ENCODE measurements around the gene ITGA8.
"Not testable (repeated sequence)": the region's sequence is repeated elsewhere in the genome, so short reads cannot be mapped to it uniquely, and the experiment has no call there.

The ITGA8 gene

DNA sequence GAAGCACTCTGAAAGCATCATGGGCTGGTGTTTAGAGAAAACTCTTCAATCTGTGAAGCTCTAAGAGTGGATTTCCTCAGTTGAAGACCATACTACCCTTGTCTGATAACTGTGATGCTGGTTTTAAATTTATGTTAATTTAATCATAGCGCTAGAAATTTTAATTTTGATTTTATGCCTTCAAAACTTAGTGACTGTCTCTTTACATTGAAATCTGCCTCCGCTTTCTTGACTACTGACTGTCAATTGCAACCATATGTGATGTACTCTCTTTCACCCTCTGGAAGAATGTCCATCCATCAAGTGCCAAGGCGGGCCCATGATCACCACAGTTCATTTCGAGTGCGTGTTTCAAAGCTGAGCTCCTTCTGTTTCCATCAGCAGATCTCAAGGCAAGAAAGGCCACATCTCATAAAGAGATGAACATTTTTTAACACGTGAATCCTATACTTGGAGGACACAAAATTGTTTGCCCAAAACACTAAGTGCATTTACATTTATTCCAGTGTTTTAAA is 147.1 kb downstream of the ITGA8 start:
- Histone ChIP-seq H3K27ac (ENCODE audit: low read length) (no peak overlapping the region), H3K9me3 (ENCODE audit: control insufficient read depth in 1 of 2, low read length in 2 of 2) (no peaks in the 10 kb centered on the region), H3K4me3 (ENCODE audit: low read depth in 1 of 2, low read length in 2 of 2) (no peak overlapping the region), H3K4me1 (ENCODE audit: control insufficient read depth in 1 of 2, insufficient read depth in 2 of 2, low read length in 2 of 2) (peaks cover 0 to 14% of the 10 kb centered on the region in 2 donors), H3K36me3 (ENCODE audit: control insufficient read depth in 1 of 2, insufficient read depth in 2 of 2, low read length in 2 of 2) (no peaks in the 10 kb centered on the region), H3K27me3 (ENCODE audit: low read depth, low read length) (no peaks in the 10 kb centered on the region)

DNA sequence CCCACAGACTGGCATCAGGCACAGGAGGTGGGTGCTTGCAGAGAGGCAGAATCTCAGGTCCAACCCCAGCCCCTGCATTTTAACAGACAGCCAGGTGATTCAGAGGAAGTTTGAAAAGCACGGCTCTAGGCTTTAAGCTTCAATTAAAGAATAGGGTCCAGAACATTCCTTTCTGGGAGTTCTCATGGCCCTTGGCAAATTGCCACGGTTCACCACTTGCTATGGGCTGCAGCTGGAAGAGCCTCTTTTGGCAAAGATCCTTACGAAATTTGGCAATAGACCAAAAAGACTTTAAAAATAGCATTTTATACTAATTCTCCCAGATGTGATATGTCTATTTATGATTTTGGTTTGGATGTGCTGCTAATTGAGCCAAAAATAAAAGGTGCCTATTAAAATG is 148.1 kb downstream of the ITGA8 start:
- H3K9me3 ChIP-seq (ENCODE audit: control insufficient read depth in 1 of 2, low read length in 2 of 2): no peaks in the 10 kb centered on the region
- H3K4me3 ChIP-seq (ENCODE audit: low read depth in 1 of 2, low read length in 2 of 2): no peak overlapping the region
- no peaks in the 10 kb centered on the region for H3K36me3 ChIP-seq (ENCODE audit: control insufficient read depth in 1 of 2, insufficient read depth in 2 of 2, low read length in 2 of 2)
- H3K27ac ChIP-seq (ENCODE audit: low read length): no peak overlapping the region
- H3K4me1 ChIP-seq (ENCODE audit: control insufficient read depth in 1 of 2, insufficient read depth in 2 of 2, low read length in 2 of 2): peaks cover 0 to 14% of the 10 kb centered on the region in 2 donors
- no peaks in the 10 kb centered on the region for H3K27me3 ChIP-seq (ENCODE audit: low read depth, low read length)

DNA sequence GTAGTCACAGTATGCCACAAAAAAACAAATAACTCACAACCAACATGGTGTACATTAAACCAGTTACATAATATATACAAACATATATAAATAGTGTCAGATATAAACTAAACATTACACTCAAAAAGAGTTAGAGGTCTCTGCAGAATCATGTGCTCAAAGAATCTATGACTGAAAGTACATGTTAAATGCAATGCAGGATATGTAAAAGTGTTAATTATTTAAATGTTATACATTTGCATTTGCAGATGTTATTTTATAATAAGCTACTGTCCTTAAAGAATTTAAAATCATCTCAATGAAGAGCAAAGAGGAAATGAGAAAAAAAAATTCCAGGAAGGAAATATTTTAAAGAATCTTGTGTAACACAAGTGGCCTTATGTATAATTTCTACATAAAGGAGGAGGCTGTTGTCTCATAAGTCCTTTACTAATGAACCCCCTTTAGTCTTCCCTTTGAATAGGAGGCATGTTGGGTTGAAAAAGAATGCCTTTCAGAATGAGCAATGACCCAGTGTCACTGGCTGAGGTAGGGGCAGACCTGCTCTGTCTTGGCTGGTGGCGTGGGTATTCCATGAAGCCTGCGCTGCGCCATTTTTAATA is 148.9 kb downstream of the ITGA8 start:
- Histone ChIP-seq H3K9me3 (ENCODE audit: control insufficient read depth in 1 of 2, low read length in 2 of 2) (no peaks in the 10 kb centered on the region), H3K4me1 (ENCODE audit: control insufficient read depth in 1 of 2, insufficient read depth in 2 of 2, low read length in 2 of 2) (peaks cover 0 to 14% of the 10 kb centered on the region in 2 donors), H3K36me3 (ENCODE audit: control insufficient read depth in 1 of 2, insufficient read depth in 2 of 2, low read length in 2 of 2) (no peaks in the 10 kb centered on the region), H3K27me3 (ENCODE audit: low read depth, low read length) (no peaks in the 10 kb centered on the region), H3K27ac (ENCODE audit: low read length) (no peak overlapping the region), H3K4me3 (ENCODE audit: low read depth in 1 of 2, low read length in 2 of 2) (no peak overlapping the region)

DNA sequence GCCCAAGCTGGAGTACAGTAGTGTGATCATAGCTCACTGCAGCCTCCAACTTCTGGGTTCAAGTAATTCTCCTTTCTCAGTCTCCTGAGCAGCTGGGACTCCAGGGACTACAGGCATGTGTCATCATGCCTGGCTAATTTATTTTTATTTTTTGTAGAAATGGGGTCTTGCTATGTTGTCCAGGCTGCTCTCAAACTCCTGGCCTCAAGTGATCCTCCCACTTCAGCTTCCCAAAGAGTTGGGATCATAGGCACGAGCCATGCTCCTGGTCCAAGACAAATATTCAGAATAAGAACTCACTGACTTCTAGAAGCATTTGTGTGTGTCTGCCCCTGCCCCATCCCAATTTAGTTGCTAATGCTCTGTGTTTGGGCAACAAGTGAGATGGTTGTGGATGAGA is 151.8 kb downstream of the ITGA8 start:
- no peaks in the 10 kb centered on the region for H3K9me3 ChIP-seq (ENCODE audit: control insufficient read depth in 1 of 2, low read length in 2 of 2)
- H3K27me3 ChIP-seq (ENCODE audit: low read depth, low read length): no peaks in the 10 kb centered on the region
- no peak overlapping the region for H3K4me3 ChIP-seq (ENCODE audit: low read depth in 1 of 2, low read length in 2 of 2)
- peaks cover 0 to 14% of the 10 kb centered on the region in 2 donors for H3K4me1 ChIP-seq (ENCODE audit: control insufficient read depth in 1 of 2, insufficient read depth in 2 of 2, low read length in 2 of 2)
- no peaks in the 10 kb centered on the region for H3K36me3 ChIP-seq (ENCODE audit: control insufficient read depth in 1 of 2, insufficient read depth in 2 of 2, low read length in 2 of 2)
- no peak overlapping the region for H3K27ac ChIP-seq (ENCODE audit: low read length)

DNA sequence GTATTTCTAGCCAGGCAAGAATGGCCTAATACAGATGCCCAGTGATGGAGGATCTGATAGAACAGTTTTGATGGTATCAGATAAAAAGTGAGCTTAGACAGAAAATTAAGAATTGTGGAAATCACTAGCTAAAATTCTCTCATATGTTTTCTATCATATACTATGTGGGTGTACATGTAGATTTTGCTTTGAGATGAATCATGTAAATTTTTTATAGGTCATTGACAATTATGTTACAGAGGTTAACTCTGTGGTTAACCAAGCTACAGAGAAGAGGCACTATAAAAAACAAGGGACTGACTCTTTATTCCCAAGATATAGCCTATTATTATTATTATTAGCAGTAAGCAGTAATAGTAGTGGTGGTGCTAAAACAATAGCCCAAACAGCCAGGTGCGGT is 156.5 kb downstream of the ITGA8 start:
- no peak overlapping the region for H3K4me3 ChIP-seq (ENCODE audit: low read depth in 1 of 2, low read length in 2 of 2)
- no peak overlapping the region for H3K27ac ChIP-seq (ENCODE audit: low read length)
- H3K4me1 ChIP-seq (ENCODE audit: control insufficient read depth in 1 of 2, insufficient read depth in 2 of 2, low read length in 2 of 2): no peaks in the 10 kb centered on the region
- no peaks in the 10 kb centered on the region for H3K9me3 ChIP-seq (ENCODE audit: control insufficient read depth in 1 of 2, low read length in 2 of 2)
- H3K36me3 ChIP-seq (ENCODE audit: control insufficient read depth in 1 of 2, insufficient read depth in 2 of 2, low read length in 2 of 2): no peaks in the 10 kb centered on the region
- H3K27me3 ChIP-seq (ENCODE audit: low read depth, low read length): no peaks in the 10 kb centered on the region

DNA sequence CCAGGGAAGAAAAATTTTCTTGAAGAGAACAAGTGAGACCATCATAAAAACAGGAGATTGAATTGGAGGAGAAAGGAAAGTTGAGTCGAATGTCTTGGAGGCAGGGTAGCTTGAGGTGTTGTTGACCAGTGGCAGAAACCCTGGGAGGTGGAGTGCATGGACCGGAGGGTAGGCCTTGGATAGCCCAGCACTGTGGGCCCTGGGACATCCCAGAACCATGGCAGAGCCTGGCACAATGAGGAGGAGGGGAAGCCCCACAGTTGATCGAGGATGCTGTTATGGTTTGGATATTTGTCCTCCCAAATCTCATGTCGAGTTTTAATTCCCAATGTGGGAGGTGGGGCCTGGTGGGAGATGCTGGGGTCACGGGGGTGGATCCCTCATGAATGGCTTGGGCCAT is 157.1 kb downstream of the ITGA8 start:
- Histone ChIP-seq H3K27ac (ENCODE audit: low read length) (no peak overlapping the region), H3K27me3 (ENCODE audit: low read depth, low read length) (no peaks in the 10 kb centered on the region), H3K4me1 (ENCODE audit: control insufficient read depth in 1 of 2, insufficient read depth in 2 of 2, low read length in 2 of 2) (no peaks in the 10 kb centered on the region), H3K4me3 (ENCODE audit: low read depth in 1 of 2, low read length in 2 of 2) (no peak overlapping the region), H3K36me3 (ENCODE audit: control insufficient read depth in 1 of 2, insufficient read depth in 2 of 2, low read length in 2 of 2) (no peaks in the 10 kb centered on the region), H3K9me3 (ENCODE audit: control insufficient read depth in 1 of 2, low read length in 2 of 2) (no peaks in the 10 kb centered on the region)

DNA sequence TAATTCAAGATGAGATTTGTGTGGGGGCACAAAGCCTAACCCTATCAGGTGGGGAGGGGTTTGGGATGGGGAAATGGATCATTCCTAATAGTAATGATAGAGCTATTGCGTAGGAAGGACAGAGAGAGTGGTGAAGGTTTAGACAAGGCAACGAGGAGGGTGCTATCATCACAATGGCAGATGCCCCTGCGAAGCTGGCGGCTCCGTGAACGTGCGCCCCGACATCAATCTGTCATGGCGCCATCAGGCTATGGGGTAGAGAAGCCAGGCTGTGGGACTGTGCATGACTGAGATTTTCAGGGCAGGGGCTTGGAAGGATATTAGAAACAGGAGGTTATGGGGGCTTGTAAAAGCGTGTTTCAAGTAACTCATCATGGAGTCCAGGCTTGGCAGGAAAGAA is 157.6 kb downstream of the ITGA8 start:
- H3K9me3 ChIP-seq (ENCODE audit: control insufficient read depth in 1 of 2, low read length in 2 of 2): no peaks in the 10 kb centered on the region
- no peak overlapping the region for H3K4me3 ChIP-seq (ENCODE audit: low read depth in 1 of 2, low read length in 2 of 2)
- no peak overlapping the region for H3K27ac ChIP-seq (ENCODE audit: low read length)
- H3K36me3 ChIP-seq (ENCODE audit: control insufficient read depth in 1 of 2, insufficient read depth in 2 of 2, low read length in 2 of 2): no peaks in the 10 kb centered on the region
- H3K27me3 ChIP-seq (ENCODE audit: low read depth, low read length): no peaks in the 10 kb centered on the region
- H3K4me1 ChIP-seq (ENCODE audit: control insufficient read depth in 1 of 2, insufficient read depth in 2 of 2, low read length in 2 of 2): no peaks in the 10 kb centered on the region

DNA sequence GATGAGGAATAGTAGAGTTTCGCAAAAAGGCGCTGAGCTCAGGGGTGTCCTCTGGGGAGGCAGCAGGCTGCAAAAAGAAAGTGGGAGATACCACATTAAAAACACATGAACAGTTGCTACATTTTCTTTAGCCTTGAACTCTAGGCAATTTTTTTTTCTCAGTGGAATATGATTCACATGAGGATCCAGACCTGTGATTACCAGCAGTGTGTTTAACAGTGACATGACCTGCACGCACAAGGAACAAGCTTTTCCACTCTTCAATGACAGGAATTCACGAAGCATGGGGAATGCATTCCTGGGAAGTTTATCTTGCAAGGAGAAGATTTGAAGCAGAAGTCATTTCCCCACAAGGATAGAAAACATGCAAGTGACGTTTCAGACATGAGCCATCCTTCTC is 161.6 kb downstream of the ITGA8 start:
- Histone ChIP-seq H3K27ac (ENCODE audit: low read length) (no peak overlapping the region), H3K36me3 (ENCODE audit: control insufficient read depth in 1 of 2, insufficient read depth in 2 of 2, low read length in 2 of 2) (no peaks in the 10 kb centered on the region), H3K4me3 (ENCODE audit: low read depth in 1 of 2, low read length in 2 of 2) (no peak overlapping the region), H3K27me3 (ENCODE audit: low read depth, low read length) (no peaks in the 10 kb centered on the region), H3K9me3 (ENCODE audit: control insufficient read depth in 1 of 2, low read length in 2 of 2) (no peaks in the 10 kb centered on the region), H3K4me1 (ENCODE audit: control insufficient read depth in 1 of 2, insufficient read depth in 2 of 2, low read length in 2 of 2) (no peaks in the 10 kb centered on the region)

DNA sequence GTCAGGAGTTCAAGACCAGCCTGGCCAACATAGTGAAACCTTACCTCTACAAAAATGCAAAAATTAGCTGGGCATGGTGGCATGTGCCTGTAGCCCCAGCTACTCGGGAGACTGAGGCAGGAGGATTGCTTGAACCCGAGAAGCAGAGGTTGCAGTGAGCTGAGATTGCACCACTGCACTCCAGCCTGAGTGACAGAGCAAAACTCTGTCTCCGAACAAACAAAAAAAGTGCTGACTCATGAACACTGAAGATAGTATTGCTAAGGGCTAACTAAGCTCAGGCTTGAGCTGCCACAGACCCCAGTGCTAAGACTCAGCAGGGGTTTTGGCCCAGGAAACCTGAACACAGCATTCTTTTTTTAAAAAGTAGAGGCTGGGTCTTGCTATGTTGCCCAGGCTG is 162.6 kb downstream of the ITGA8 start:
- not testable (repeated sequence) for H3K27ac ChIP-seq (ENCODE audit: low read length); H3K9me3 ChIP-seq (ENCODE audit: control insufficient read depth in 1 of 2, low read length in 2 of 2); H3K4me3 ChIP-seq (ENCODE audit: low read depth in 1 of 2, low read length in 2 of 2); H3K36me3 ChIP-seq (ENCODE audit: control insufficient read depth in 1 of 2, insufficient read depth in 2 of 2, low read length in 2 of 2); H3K27me3 ChIP-seq (ENCODE audit: low read depth, low read length); H3K4me1 ChIP-seq (ENCODE audit: control insufficient read depth in 1 of 2, insufficient read depth in 2 of 2, low read length in 2 of 2)

DNA sequence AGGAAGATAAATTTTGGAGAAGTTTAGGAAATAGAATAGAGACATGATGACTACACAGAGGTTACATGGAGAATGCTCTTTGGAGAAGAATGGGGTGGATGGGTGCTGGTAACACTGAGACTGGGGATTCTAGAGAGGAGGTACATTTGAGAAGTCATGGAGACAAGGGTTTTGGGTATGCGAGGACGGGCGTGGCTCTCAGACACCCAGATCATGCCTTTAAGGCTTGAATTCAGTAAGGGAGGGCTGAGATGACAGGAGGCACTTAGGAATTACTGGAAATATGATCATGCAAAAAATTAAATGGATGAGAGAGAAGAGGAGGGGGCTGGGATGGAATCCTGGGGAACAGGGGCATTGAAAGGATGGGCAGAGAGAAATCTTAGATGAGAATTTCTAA is 168.8 kb downstream of the ITGA8 start:
- Histone ChIP-seq H3K36me3 (ENCODE audit: control insufficient read depth in 1 of 2, insufficient read depth in 2 of 2, low read length in 2 of 2) (no peaks in the 10 kb centered on the region), H3K27me3 (ENCODE audit: low read depth, low read length) (no peaks in the 10 kb centered on the region), H3K9me3 (ENCODE audit: control insufficient read depth in 1 of 2, low read length in 2 of 2) (no peaks in the 10 kb centered on the region), H3K27ac (ENCODE audit: low read length) (no peak overlapping the region), H3K4me3 (ENCODE audit: low read depth in 1 of 2, low read length in 2 of 2) (no peak overlapping the region), H3K4me1 (ENCODE audit: control insufficient read depth in 1 of 2, insufficient read depth in 2 of 2, low read length in 2 of 2) (no peaks in the 10 kb centered on the region)

DNA sequence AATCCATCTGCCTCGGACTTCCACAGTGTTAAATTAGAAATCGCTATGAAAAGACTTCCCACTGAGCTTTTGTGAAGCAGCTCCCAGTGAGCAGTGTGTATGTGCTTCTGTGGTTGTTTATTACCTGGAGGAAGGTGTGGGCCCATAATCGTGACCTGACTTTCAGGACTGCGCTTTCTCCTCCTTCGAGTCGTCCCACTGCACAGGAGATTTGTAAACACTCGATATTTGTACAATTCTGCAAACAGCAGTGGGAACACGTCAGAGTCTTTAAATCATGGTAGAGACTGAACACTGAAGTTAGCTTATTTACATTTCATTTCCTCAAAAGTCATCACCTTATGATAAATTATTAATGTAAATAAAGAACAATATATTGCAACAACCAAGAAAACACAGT is 171.4 kb downstream of the ITGA8 start:
- Histone ChIP-seq H3K27ac (ENCODE audit: low read length) (no peak overlapping the region), H3K27me3 (ENCODE audit: low read depth, low read length) (no peaks in the 10 kb centered on the region), H3K36me3 (ENCODE audit: control insufficient read depth in 1 of 2, insufficient read depth in 2 of 2, low read length in 2 of 2) (no peaks in the 10 kb centered on the region)

DNA sequence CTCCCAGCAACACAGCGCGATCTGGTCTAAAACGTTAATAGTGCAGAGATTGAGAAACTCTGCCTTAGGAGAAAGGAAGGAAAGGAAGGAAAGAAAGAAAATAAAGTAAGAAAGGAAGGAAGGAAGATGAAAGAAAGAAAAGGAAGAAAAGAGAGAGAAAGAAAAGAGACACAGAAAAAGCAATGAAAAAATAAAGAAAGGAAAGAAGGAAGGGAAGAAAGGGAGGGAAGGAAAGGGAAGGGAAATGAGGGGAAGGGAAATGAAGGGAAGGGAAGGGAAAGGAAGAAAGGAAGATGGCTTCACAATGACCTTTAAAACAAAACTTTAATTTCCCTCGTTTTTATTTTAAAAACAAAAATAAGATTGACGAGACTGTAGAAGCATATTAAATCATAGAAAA is 173.1 kb downstream of the ITGA8 start:
- Histone ChIP-seq H3K27me3 (ENCODE audit: low read depth, low read length) (no peaks in the 10 kb centered on the region), H3K4me3 (ENCODE audit: low read depth in 1 of 2, low read length in 2 of 2) (no peak overlapping the region), H3K36me3 (ENCODE audit: control insufficient read depth in 1 of 2, insufficient read depth in 2 of 2, low read length in 2 of 2) (no peaks in the 10 kb centered on the region), H3K27ac (ENCODE audit: low read length) (no peak overlapping the region), H3K4me1 (ENCODE audit: control insufficient read depth in 1 of 2, insufficient read depth in 2 of 2, low read length in 2 of 2) (no peaks in the 10 kb centered on the region), H3K9me3 (ENCODE audit: control insufficient read depth in 1 of 2, low read length in 2 of 2) (peaks cover 0 to 5% of the 10 kb centered on the region in 2 donors)

More for the DNA sequence above, 171.4 kb downstream of the ITGA8 start:
- H3K9me3 ChIP-seq (ENCODE audit: control insufficient read depth in 1 of 2, low read length in 2 of 2): peaks cover 0 to 5% of the 10 kb centered on the region in 2 donors
- H3K4me3 ChIP-seq (ENCODE audit: low read depth in 1 of 2, low read length in 2 of 2): no peak overlapping the region
- H3K4me1 ChIP-seq (ENCODE audit: control insufficient read depth in 1 of 2, insufficient read depth in 2 of 2, low read length in 2 of 2): no peaks in the 10 kb centered on the region
